GM12878 (cell line): ENCODE results near the gene MFGE8.

ENCODE experiments used
- CEBPB ChIP-seq, 2 experiments: fragments of 150-350 bp in 1 of 2; IDR thresholded peaks; 2 replicates each; pipeline ENCODE4 v1.6.1; 2012 to 2014; ENCODE audit warnings: low read depth in 2 of 2, low read length in 2 of 2, borderline replicate concordance in 1 of 2, inconsistent platforms in 1 of 2
- NR2C2 ChIP-seq: IDR thresholded peaks from 2 replicates; pipeline ENCODE4 v1.6.1; 2011; ENCODE audit warnings: borderline replicate concordance, low read depth; ENCODE audit not compliant: control insufficient read depth, insufficient read length
- SPI1 ChIP-seq: IDR thresholded peaks from 2 replicates; pipeline ENCODE4 v1.6.1; 2011; ENCODE audit warnings: low read depth, mild to moderate bottlenecking, low read length, moderate library complexity, borderline replicate concordance; ENCODE audit not compliant: insufficient read depth
- TF ChIP-seq, protein P1 (sequence below), 3 experiments: IDR thresholded peaks in 2 of 3; conservative IDR thresholded peaks in 1 of 3; 2 replicates each; pipeline ENCODE4 v1.5.1; 2011; ENCODE audit warnings: low read depth in 3 of 3, low read length in 3 of 3, mild to moderate bottlenecking in 3 of 3, control low read depth in 2 of 3, moderate library complexity in 2 of 3, inconsistent platforms in 1 of 3, mixed read lengths in 1 of 3; ENCODE audit not compliant: control insufficient read depth in 2 of 3, insufficient read depth in 1 of 3; ENCODE audit errors: extremely low read depth in 1 of 3
- TF ChIP-seq, protein P2 (sequence below): IDR thresholded peaks from 2 replicates; pipeline ENCODE4 v1.6.1; 2012; ENCODE audit warnings: low read length, inconsistent platforms

DNA sequence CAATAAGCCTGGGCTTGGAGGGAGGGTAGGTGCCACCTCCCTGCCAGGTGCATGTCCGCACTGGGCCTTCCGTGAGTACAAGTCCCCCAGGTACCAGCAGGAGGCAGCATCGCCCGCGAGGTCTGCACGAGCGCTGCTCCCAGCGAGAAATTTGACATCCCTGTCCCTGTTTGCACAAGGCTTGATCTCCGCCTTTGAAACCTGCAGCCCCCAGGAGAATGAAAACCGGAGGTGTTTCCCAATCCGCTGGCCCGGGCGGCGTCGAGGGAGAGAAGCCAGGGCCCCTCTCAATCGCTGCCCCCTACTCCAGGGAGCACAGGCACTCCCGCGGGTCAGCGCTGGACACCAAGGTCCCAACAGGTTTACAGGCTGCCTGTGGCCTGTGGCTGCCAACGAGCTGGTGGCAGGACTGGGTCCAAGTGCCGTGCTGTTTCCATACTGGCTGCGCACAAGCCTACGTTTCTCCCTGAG is 18.8 kb downstream of the MFGE8 start:
- TF ChIP-seq, protein P1, sequence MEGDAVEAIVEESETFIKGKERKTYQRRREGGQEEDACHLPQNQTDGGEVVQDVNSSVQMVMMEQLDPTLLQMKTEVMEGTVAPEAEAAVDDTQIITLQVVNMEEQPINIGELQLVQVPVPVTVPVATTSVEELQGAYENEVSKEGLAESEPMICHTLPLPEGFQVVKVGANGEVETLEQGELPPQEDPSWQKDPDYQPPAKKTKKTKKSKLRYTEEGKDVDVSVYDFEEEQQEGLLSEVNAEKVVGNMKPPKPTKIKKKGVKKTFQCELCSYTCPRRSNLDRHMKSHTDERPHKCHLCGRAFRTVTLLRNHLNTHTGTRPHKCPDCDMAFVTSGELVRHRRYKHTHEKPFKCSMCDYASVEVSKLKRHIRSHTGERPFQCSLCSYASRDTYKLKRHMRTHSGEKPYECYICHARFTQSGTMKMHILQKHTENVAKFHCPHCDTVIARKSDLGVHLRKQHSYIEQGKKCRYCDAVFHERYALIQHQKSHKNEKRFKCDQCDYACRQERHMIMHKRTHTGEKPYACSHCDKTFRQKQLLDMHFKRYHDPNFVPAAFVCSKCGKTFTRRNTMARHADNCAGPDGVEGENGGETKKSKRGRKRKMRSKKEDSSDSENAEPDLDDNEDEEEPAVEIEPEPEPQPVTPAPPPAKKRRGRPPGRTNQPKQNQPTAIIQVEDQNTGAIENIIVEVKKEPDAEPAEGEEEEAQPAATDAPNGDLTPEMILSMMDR (IDR thresholded peaks at IDR 0.05 in 2 of 3, conservative IDR thresholded peaks at IDR 0.05 in 1 of 3; ENCODE audit: control insufficient read depth in 2 of 3, extremely low read depth in 1 of 3, insufficient read depth in 1 of 3, low read depth in 3 of 3, low read length in 3 of 3) = peak; percentile 73 to 92 (median 82)
- TF ChIP-seq CEBPB (IDR thresholded peaks at IDR 0.05; ENCODE audit: borderline replicate concordance in 1 of 2, low read depth in 2 of 2, low read length in 2 of 2) = no peak
- TF ChIP-seq SPI1 = no peak
- TF ChIP-seq NR2C2 = no peak
- TF ChIP-seq, protein P2, sequence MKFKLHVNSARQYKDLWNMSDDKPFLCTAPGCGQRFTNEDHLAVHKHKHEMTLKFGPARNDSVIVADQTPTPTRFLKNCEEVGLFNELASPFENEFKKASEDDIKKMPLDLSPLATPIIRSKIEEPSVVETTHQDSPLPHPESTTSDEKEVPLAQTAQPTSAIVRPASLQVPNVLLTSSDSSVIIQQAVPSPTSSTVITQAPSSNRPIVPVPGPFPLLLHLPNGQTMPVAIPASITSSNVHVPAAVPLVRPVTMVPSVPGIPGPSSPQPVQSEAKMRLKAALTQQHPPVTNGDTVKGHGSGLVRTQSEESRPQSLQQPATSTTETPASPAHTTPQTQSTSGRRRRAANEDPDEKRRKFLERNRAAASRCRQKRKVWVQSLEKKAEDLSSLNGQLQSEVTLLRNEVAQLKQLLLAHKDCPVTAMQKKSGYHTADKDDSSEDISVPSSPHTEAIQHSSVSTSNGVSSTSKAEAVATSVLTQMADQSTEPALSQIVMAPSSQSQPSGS = no peak
